Fibroblast of skin of scalp (primary cell): Measurements from ENCODE around the gene GAN.

Experiments used
- DNase-seq: peaks from one replicate; pipeline ENCODE4 v3.0.0-alpha.2; 2013

The GAN gene

GRCh38 chr16:81357711-81358260, 43.0 kb downstream of the GAN start:
- DNase-seq = no peak

DNA sequence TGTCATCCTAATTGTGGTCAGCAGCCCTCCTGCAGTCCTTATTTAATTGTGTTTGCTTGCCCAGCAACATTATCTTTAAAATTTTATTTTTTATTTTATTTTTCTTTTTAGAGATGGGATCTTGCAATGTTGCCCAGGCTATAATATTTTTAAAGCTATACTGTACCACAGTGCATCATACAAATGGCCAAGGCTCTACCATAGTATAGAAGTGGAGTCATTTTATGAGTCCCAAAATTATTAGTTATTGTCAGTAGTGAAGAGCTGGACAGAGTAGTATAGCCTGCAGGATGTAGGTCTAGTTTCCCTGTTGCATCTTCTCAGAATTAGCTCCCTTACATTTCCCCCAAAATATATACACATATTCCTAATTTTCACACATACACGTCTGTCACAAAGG, 44.1 kb downstream of the GAN start:
- no peak for DNase-seq

DNA sequence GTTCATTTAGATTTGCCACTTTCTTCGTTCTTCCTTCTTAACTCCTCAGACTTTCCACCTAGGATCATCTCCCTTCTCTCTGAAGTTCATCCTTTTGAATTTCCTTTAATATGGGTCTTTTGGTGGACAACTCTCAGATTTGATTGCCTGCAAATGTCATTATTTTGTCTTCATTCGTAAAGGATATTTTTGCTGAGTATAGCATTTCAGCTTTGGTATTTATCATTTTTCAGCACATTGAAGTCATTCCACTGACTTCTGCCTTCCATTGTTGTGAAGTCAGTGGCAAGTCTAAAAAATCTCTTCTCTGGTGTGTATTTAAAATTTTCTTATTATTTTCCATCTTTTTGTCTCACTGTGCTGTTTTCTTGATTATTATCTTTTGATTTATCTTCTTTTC, 45.4 kb downstream of the GAN start:
- DNase-seq = no peak

DNA sequence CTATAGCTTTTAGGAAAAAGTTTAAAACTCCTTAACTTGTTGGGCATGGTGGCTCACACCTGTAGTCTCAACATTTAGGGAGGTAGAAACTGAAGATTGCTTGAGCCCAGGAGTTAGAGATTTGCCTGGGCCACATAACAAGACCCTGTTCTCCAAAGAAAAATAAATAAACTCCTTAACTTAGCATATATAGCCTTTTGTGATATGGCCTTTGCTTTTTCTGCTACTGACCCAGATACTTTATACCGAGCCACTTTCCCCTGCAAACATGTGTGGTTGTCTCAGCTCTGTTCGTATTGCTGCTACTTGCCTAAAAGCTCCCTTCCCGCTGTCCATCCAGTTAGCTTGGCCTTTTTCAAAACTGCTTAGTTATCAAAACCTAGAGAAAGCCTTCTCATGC, 51.0 kb downstream of the GAN start:
- DNase-seq = no peak

- DNase-seq = peak; percentile 51
These were observed 51.7 kb downstream of the GAN start for GRCh38 chr16:81366316-81366932.

- no peak for DNase-seq
These were observed 53.1 kb downstream of the GAN start for GRCh38 chr16:81367821-81368220.

GRCh38 chr16:81369888-81370504, 55.2 kb downstream of the GAN start:
- DNase-seq = no peak

DNA sequence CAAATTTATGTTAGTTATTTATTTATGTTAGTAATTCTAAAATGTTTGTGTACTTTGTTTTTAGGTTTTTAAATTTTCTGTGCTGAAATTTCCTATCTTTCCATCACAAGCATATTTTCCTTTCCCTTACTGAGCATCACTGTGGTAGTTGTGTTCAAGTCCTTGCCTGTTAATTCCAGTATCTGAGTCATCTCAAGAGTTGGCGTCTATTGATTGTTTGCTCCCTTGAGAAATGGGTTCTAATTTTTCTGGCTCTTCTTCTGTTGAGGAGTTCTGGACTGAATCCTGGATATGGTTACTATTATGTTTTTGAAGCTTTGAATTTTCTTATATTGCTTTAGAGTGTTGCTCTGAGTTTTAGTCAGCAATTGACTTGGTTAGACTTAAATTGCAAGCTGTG, 56.3 kb downstream of the GAN start:
- DNase-seq = peak; percentile 7

DNA sequence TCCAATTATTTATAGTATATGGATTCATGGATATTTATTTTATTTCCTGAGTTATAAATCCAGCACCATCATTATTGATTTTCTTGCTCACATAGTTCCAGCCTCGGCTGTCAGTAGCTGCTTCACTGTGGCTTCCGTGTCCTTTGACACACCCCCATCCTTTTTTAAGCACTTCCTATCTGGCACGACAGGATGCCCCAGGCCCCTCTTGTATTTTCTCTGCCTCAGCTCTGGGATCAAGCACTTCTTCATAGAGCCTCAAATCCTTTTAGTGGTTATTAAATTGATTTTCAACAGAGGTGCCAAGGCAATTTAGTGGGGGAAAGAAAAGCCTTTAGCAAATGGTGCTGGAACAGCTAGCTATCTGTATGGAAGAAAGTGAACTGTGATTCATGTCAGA, 59.8 kb downstream of the GAN start:
- no peak for DNase-seq

DNA sequence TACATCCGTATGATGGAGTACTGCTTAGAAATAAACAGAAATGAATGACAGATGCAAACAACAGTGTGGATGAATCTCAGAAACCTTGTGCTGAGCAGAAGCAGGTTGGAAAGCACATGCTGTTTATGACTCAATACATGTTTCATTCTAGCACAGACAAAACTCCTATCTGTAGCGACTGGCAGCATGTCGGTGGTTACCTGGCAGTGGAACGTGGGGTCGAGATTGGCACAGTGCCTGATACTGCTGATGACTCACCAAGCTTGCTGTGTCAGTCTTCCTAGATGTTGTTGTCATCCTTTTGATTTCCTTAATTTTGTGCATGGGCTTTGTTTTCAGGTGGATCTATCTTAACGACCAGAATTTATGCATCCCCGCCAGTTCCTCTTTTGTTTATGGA, 62.1 kb downstream of the GAN start:
- no peak for DNase-seq

DNA sequence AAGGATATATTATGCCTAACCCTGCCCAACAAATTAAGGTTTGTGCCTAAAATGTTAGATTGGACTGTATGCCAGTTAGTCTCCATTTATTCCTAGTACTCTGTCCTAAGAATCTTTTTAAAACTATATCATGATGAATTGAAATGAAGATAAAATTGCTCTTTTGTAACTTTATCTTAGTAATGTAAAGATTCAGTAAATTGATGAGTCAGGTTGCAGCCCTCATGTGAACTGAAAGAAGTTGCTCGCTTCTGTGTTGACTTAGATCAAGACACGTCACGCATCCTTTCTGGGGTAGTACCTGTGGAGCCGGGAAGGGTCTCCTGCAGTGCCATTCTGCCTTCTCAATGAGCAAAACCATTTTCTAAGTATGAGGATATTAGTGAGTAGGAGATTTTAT, 63.3 kb downstream of the GAN start:
- no peak for DNase-seq

DNA sequence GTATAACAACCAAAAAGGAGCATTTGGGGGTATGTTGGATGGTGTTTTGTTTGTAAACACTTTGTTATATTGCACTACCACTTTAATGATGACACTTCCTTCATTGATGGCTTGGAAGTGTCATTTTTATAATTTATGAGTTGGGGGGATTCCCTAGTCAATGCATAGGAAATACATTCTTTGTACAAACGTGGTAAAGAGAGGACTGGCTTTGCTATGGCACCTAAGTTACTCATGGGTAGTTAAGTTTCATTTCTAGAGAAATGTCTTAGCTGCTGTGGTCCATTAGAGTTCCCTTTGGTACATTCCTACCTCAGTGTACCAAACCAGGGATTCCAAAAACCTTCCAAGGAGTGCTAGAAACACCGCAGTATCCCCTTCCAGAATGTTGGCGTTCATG, 66.2 kb downstream of the GAN start:
- no peak for DNase-seq

GRCh38 chr16:81384006-81384405, 69.2 kb downstream of the GAN start:
- DNase-seq = peak; percentile 12

- no peak for DNase-seq
These were observed 70.4 kb downstream of the GAN start for GRCh38 chr16:81385031-81385756.

- DNase-seq = no peak
These were observed 73.6 kb downstream of the GAN start for GRCh38 chr16:81388357-81388756.

- DNase-seq = no peak
These were observed 76.1 kb downstream of the GAN start for GRCh38 chr16:81390840-81391239.

DNA sequence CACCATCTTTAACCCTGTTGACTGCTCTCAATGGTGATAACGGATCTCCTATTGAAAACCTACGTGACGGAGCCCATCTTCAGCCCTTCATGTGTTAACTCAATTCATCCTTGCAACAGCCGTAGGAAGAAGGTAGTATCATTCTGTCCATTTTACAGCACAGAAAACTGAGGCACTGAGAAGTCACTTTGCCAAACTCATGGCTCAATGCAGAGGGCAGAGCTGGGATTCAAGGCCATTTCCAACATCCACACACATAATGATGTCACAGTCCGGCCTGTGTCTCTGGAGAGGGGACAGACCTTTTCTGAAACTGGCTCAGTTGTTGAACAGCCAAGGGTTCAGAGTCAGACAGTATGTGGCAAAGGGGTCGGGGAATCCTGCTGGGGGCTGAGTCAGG, 77.2 kb downstream of the GAN start:
- no peak for DNase-seq

- DNase-seq = no peak
These were observed 79.7 kb downstream of the GAN start for GRCh38 chr16:81394416-81394815.

GRCh38 chr16:81394966-81395655, 80.3 kb downstream of the GAN start:
- DNase-seq = no peak

DNA sequence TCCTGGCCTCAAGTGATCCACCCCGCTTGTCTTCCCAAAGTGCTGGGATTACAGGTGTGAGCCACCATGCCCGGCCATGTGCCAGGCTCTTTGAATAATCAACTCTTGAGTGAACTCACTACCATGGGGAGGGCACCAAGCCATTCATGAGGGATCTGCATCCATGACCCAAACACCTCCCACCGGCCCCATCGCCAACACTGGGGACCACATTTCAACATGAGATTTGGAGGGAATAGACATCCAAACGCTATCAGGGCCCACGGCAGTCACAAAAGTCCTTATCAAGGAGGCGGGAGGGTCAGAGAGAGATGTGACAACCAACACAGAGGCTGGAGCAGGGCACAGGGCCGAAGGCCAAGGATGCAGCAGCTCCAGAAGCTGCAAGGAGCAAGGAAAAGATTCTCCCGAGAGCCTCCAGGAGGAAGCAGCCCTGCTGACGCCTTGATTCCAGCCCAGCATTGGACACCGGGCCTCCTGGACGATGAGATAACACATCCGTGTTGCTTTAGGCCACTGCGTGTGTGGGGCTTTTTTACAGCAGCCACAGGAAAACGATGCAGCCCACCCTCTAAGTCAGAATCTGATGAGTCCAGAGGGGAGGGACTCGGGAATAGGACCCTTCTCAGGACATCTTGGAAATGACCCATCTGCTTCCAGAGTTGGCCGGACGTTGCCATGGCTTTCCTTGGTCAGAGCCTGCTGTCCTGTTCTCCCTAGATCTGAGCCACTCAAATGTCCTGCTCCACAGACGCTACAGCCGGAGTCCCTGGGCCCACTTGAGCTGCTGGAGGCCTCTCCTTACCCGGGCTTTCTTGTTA, 82.5 kb downstream of the GAN start:
- no peak for DNase-seq

DNA sequence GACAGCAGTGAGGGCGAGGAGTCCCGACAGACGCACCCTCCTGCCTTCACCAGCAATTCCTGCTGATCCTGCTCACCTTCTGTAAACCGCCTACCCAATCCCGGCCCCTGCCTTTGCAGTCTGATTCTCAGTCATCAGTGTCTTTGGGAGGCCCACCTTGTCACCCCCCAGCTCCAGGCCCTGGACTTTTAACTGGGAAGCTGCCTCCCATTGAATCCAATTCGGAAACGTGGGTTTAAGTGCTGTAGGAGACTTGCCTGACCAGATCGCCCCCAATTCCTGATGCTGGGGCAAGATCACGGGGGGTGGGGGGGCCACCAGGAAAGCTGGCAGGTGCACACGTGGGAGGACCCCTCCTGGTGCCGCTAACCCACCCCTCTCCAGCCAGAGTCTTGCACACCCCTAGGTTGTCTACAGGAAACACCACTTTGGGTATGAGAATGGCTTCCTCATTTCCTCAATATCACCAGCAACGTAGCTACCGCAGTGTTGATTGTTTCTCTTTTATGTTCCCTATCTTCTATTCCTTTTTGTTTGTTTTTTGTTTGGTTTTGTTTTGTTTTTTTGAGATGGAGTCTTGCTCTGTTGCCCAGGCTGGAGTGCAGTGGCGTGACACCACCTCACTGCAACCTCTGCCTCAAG, 83.2 kb downstream of the GAN start:
- DNase-seq = no peak

DNA sequence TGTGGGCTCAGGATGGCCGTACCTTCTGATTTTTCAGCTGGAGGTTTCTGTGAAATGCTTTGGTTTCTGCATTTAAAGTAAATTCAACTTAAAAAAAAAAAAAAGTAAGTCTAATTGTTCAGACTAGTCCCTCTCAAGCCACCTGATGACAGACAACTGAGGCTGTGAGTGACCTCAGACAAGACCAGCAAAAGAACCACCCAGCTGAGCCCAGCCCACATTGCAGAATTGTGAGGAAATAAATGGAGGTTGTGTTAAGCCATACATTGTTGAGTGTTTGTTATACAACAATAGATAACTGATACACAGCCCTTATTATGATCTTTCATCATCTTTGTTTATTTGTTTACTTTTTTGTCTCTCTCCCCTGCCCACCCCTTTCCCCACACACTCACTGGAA, 85.1 kb downstream of the GAN start:
- no peak for DNase-seq
